Gastroesophageal sphincter (tissue), 3 donors: ENCODE measurements around the gene HCAR1.
"Not testable (repeated sequence)": the region's sequence is repeated elsewhere in the genome, so short reads cannot be mapped to it uniquely, and the experiment has no call there.

Source experiments
- CTCF ChIP-seq, 4 experiments: fragments of 200-600 bp in 2 of 4; fragments of 450-650 bp in 2 of 4; sonication (generic) in 1 of 4; IDR thresholded peaks; one replicate each; pipeline ENCODE4 v1.5.1; 2017 to 2019; ENCODE audit warnings: antibody characterized with exemption in 4 of 4, mild to moderate bottlenecking in 2 of 4, moderate library complexity in 2 of 4
- EP300 ChIP-seq: sonication (generic); formaldehyde crosslinking; IDR thresholded peaks from one replicate; pipeline ENCODE4 v1.6.1; 2017; ENCODE audit warnings: antibody characterized with exemption, mild to moderate bottlenecking

GRCh38 chr12:122676781-122677180 lies 53.9 kb downstream of the HCAR1 start:
- not testable (repeated sequence) for TF ChIP-seq EP300; CTCF (IDR thresholded peaks at IDR 0.05)
